ENCODE measurements around the gene BAZ2B.

The BAZ2B gene

GRCh38 chr2:159558479-159558878 lies 57.9 kb downstream of the BAZ2B start:
- Histone ChIP-seq H3K27me3 (ENCODE audit: control insufficient read depth in 1 of 2, insufficient read depth in 2 of 2, low read length in 2 of 2) (no peaks in the 10 kb centered on the region), H3K27ac (ENCODE audit: low read depth, low read length) (no peak overlapping the region), H3K9ac (ENCODE audit: low read depth in 1 of 2, low read length in 2 of 2) (no peak overlapping the region), H3K36me3 (ENCODE audit: control insufficient read depth in 1 of 2, insufficient read depth in 2 of 2, low read length in 2 of 2) (no peaks in the 10 kb centered on the region), H3K4me3 (ENCODE audit: low read depth in 1 of 2, low read length in 2 of 2) (no peak overlapping the region), H3K4me1 (ENCODE audit: control insufficient read depth in 1 of 2, insufficient read depth in 2 of 2, low read length in 2 of 2) (no peaks in the 10 kb centered on the region), H3K9me3 (ENCODE audit: control insufficient read depth in 1 of 2, low read length in 2 of 2) (no peaks in the 10 kb centered on the region)

DNA sequence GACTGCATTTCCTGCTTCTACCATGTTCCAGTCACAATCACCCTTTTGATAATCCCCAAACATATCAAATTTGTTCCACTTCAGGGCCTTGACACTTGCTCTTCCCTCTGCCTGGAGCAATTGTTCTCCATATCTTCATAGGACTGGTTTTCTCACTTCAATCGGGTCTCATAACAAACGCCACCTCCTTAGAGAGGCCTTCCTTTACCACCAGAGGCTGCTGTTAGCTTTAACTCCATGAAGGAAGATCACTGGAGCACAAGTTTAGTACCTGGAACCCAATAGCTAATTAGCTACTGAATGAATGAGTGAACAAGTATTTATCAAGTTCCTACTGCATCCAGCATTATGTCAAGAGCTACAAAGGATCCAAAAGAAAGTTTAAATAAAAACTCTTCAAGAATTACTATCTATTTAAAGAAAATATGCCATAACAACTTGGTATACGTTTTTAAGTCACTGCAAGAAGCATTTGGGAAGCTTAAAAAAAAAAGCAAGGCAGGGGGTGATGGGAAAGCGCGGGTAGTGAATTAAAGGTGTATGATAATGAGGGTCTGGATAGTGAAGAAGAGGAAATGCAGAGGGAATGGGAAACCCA lies 58.8 kb downstream of the BAZ2B start:
- Histone ChIP-seq H3K27me3 (ENCODE audit: control insufficient read depth in 1 of 2, insufficient read depth in 2 of 2, low read length in 2 of 2) (no peaks in the 10 kb centered on the region), H3K9ac (ENCODE audit: low read depth in 1 of 2, low read length in 2 of 2) (no peak overlapping the region), H3K36me3 (ENCODE audit: control insufficient read depth in 1 of 2, insufficient read depth in 2 of 2, low read length in 2 of 2) (no peaks in the 10 kb centered on the region), H3K27ac (ENCODE audit: low read depth, low read length) (no peak overlapping the region), H3K4me3 (ENCODE audit: low read depth in 1 of 2, low read length in 2 of 2) (no peak overlapping the region), H3K4me1 (ENCODE audit: control insufficient read depth in 1 of 2, insufficient read depth in 2 of 2, low read length in 2 of 2) (no peaks in the 10 kb centered on the region), H3K9me3 (ENCODE audit: control insufficient read depth in 1 of 2, low read length in 2 of 2) (no peaks in the 10 kb centered on the region)

DNA sequence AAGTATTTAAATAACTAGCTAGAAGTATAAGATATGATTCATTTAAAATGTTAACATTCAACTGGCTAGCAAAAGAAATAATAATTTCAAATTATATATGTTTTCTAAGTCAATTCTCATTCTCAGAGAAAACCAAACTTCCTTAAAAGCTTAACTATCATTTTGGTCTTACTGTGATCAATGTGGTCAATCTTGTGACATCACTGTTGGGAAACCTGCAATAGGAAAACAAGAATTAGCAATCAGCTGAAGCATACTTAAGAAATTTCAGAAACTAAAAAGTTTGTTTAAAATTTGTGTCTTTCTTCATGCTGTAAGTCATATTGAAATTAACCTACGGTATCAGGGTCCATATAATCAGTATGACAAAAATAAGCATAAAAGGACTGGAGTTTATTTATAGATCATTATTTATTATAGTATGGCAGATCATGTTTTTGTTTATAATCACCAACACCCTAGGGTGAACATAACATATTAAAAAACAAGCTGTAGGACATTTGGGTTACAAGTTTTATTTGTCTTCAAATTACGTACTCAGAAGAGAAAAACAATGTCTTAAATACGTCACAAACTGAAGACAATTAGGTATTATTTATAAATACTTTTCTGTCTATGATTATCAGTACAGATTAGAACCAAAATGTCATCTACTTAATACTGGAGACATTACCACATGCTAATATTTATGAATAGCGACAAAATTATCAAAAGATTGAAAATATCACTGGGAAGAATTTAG lies 60.5 kb downstream of the BAZ2B start:
- no peak overlapping the region for H3K27ac ChIP-seq (ENCODE audit: low read depth, low read length)
- no peak overlapping the region for H3K4me3 ChIP-seq (ENCODE audit: low read depth in 1 of 2, low read length in 2 of 2)
- no peaks in the 10 kb centered on the region for H3K9me3 ChIP-seq (ENCODE audit: control insufficient read depth in 1 of 2, low read length in 2 of 2)
- no peaks in the 10 kb centered on the region for H3K4me1 ChIP-seq (ENCODE audit: control insufficient read depth in 1 of 2, insufficient read depth in 2 of 2, low read length in 2 of 2)
- H3K9ac ChIP-seq (ENCODE audit: low read depth in 1 of 2, low read length in 2 of 2), result no peak overlapping the region
- H3K36me3 ChIP-seq (ENCODE audit: control insufficient read depth in 1 of 2, insufficient read depth in 2 of 2, low read length in 2 of 2), result no peaks in the 10 kb centered on the region
- H3K27me3 ChIP-seq (ENCODE audit: control insufficient read depth in 1 of 2, insufficient read depth in 2 of 2, low read length in 2 of 2), result no peaks in the 10 kb centered on the region

DNA sequence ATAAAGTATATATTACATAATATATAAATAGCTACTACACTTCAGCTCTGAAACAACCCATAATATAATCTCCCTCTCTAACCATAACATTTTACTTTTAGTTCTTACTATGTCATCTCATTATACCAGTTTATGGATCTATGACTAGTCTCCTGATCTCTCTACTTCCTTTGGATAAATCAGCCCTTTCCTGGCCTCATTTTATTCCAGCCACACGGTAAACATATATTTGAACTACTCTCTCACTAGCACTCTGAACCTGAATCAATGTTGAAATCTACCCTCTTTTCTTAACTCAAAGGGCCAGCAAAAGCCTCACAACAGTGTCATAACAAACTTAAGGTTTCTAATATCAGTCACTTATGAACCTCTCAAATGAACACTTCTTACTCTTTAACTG lies 62.6 kb downstream of the BAZ2B start:
- Histone ChIP-seq H3K36me3 (ENCODE audit: control insufficient read depth in 1 of 2, insufficient read depth in 2 of 2, low read length in 2 of 2) (no peaks in the 10 kb centered on the region), H3K4me3 (ENCODE audit: low read depth in 1 of 2, low read length in 2 of 2) (no peak overlapping the region), H3K27me3 (ENCODE audit: control insufficient read depth in 1 of 2, insufficient read depth in 2 of 2, low read length in 2 of 2) (no peaks in the 10 kb centered on the region), H3K4me1 (ENCODE audit: control insufficient read depth in 1 of 2, insufficient read depth in 2 of 2, low read length in 2 of 2) (no peaks in the 10 kb centered on the region), H3K9ac (ENCODE audit: low read depth in 1 of 2, low read length in 2 of 2) (no peak overlapping the region), H3K9me3 (ENCODE audit: control insufficient read depth in 1 of 2, low read length in 2 of 2) (no peaks in the 10 kb centered on the region), H3K27ac (ENCODE audit: low read depth, low read length) (no peak overlapping the region)

DNA sequence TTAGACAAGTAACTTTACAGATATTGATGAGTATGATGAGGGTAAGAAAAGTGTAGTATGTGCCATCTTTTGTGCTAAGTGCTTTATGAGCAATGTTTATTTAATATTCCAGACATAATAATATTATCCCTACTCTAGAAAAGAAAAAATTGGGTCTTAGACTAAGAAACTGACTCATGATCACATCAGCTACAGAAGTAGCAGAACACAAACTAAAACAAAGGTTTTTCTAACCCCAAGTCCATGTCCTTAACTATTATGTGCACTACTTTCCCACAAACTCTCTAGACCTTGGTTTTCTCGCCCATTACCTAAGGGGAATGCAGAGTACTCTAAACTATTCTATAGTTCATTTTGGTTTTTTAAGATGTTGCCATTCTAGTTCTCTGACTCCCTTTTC lies 64.5 kb downstream of the BAZ2B start:
- no peak overlapping the region for H3K27ac ChIP-seq (ENCODE audit: low read depth, low read length)
- H3K27me3 ChIP-seq (ENCODE audit: control insufficient read depth in 1 of 2, insufficient read depth in 2 of 2, low read length in 2 of 2), result no peaks in the 10 kb centered on the region
- no peaks in the 10 kb centered on the region for H3K9me3 ChIP-seq (ENCODE audit: control insufficient read depth in 1 of 2, low read length in 2 of 2)

DNA sequence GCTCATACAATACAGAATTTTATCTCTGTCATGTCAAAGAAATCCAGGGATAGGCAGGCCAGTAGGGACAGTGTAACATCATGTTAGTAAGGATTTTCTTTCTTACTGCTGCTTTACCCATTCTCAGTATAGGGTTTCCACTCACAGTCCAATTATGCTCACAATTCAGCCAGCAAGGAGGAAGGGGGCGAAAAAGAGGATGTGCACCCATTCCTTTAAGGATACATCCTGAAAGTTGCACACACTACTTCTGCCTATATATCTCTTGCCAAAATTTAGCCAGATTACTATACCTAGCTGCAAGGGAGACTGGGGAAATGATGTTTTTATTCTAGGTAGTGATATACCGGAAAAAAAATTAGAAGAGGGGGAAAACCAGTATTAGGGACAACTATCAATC lies 66.1 kb downstream of the BAZ2B start:
- H3K27ac ChIP-seq (ENCODE audit: low read depth, low read length), result no peak overlapping the region
- no peak overlapping the region for H3K9ac ChIP-seq (ENCODE audit: low read depth in 1 of 2, low read length in 2 of 2)
- H3K9me3 ChIP-seq (ENCODE audit: control insufficient read depth in 1 of 2, low read length in 2 of 2), result no peaks in the 10 kb centered on the region
- no peaks in the 10 kb centered on the region for H3K4me1 ChIP-seq (ENCODE audit: control insufficient read depth in 1 of 2, insufficient read depth in 2 of 2, low read length in 2 of 2)
- no peaks in the 10 kb centered on the region for H3K36me3 ChIP-seq (ENCODE audit: control insufficient read depth in 1 of 2, insufficient read depth in 2 of 2, low read length in 2 of 2)
- H3K4me3 ChIP-seq (ENCODE audit: low read depth in 1 of 2, low read length in 2 of 2), result no peak overlapping the region
- no peaks in the 10 kb centered on the region for H3K27me3 ChIP-seq (ENCODE audit: control insufficient read depth in 1 of 2, insufficient read depth in 2 of 2, low read length in 2 of 2)

More for the DNA sequence above, 64.5 kb downstream of the BAZ2B start:
- Histone ChIP-seq H3K36me3 (ENCODE audit: control insufficient read depth in 1 of 2, insufficient read depth in 2 of 2, low read length in 2 of 2) (no peaks in the 10 kb centered on the region), H3K9ac (ENCODE audit: low read depth in 1 of 2, low read length in 2 of 2) (no peak overlapping the region), H3K4me1 (ENCODE audit: control insufficient read depth in 1 of 2, insufficient read depth in 2 of 2, low read length in 2 of 2) (no peaks in the 10 kb centered on the region), H3K4me3 (ENCODE audit: low read depth in 1 of 2, low read length in 2 of 2) (no peak overlapping the region)

GRCh38 chr2:159549234-159549633 lies 67.1 kb downstream of the BAZ2B start:
- Histone ChIP-seq H3K27ac (ENCODE audit: low read depth, low read length) (no peak overlapping the region), H3K9ac (ENCODE audit: low read depth in 1 of 2, low read length in 2 of 2) (no peak overlapping the region), H3K9me3 (ENCODE audit: control insufficient read depth in 1 of 2, low read length in 2 of 2) (no peaks in the 10 kb centered on the region), H3K36me3 (ENCODE audit: control insufficient read depth in 1 of 2, insufficient read depth in 2 of 2, low read length in 2 of 2) (no peaks in the 10 kb centered on the region), H3K4me1 (ENCODE audit: control insufficient read depth in 1 of 2, insufficient read depth in 2 of 2, low read length in 2 of 2) (no peaks in the 10 kb centered on the region), H3K4me3 (ENCODE audit: low read depth in 1 of 2, low read length in 2 of 2) (no peak overlapping the region), H3K27me3 (ENCODE audit: control insufficient read depth in 1 of 2, insufficient read depth in 2 of 2, low read length in 2 of 2) (no peaks in the 10 kb centered on the region)

DNA sequence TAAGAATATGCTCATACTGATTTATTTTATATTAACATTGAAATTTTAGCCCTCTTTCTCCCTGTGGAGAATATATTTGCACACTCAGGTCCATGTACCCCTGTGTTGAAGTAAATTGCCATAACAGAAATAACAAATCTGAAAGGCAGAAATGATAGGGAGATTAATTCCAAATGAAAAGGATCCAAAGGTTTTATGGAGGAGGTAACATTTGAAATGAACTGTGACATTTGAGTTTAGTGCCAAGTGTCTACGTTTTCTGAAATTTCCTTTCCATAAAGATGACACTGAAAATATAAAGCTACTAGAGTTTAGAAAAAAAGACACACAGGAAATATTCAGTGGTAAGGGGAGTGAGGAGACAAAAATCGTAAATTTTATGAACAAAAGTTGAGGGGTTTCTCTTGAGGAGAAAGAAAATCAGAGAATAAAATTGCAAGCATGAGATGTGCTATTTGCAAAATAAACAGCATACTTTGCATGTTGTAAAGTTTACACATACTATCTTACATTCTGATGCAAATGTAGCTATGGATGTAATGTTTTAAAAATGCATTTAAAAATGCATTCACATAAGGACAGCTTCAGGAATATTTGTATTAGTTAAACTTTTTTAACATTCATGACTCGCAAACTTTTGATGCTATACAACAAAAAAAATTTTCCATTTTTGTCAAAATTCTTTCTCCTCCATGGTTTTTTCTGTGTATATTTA lies 69.5 kb downstream of the BAZ2B start:
- Histone ChIP-seq H3K9ac (ENCODE audit: low read depth in 1 of 2, low read length in 2 of 2) (no peak overlapping the region), H3K36me3 (ENCODE audit: control insufficient read depth in 1 of 2, insufficient read depth in 2 of 2, low read length in 2 of 2) (peaks cover 0 to 4% of the 10 kb centered on the region in 2 donors), H3K4me3 (ENCODE audit: low read depth in 1 of 2, low read length in 2 of 2) (no peak overlapping the region), H3K27me3 (ENCODE audit: control insufficient read depth in 1 of 2, insufficient read depth in 2 of 2, low read length in 2 of 2) (no peaks in the 10 kb centered on the region), H3K9me3 (ENCODE audit: control insufficient read depth in 1 of 2, low read length in 2 of 2) (peaks cover 6 to 9% of the 10 kb centered on the region in 2 donors), H3K4me1 (ENCODE audit: control insufficient read depth in 1 of 2, insufficient read depth in 2 of 2, low read length in 2 of 2) (no peaks in the 10 kb centered on the region), H3K27ac (ENCODE audit: low read depth, low read length) (no peak overlapping the region)

- H3K27ac ChIP-seq (ENCODE audit: low read depth, low read length), result no peak overlapping the region
- H3K27me3 ChIP-seq (ENCODE audit: control insufficient read depth in 1 of 2, insufficient read depth in 2 of 2, low read length in 2 of 2), result no peaks in the 10 kb centered on the region
- H3K9me3 ChIP-seq (ENCODE audit: control insufficient read depth in 1 of 2, low read length in 2 of 2), result peaks cover 6 to 9% of the 10 kb centered on the region in 2 donors
- no peaks in the 10 kb centered on the region for H3K4me1 ChIP-seq (ENCODE audit: control insufficient read depth in 1 of 2, insufficient read depth in 2 of 2, low read length in 2 of 2)
- H3K4me3 ChIP-seq (ENCODE audit: low read depth in 1 of 2, low read length in 2 of 2), result no peak overlapping the region
- peaks cover 0 to 4% of the 10 kb centered on the region in 2 donors for H3K36me3 ChIP-seq (ENCODE audit: control insufficient read depth in 1 of 2, insufficient read depth in 2 of 2, low read length in 2 of 2)
- no peak overlapping the region for H3K9ac ChIP-seq (ENCODE audit: low read depth in 1 of 2, low read length in 2 of 2)
Observed at GRCh38 chr2:159546039-159546438, 70.3 kb downstream of the BAZ2B start.

DNA sequence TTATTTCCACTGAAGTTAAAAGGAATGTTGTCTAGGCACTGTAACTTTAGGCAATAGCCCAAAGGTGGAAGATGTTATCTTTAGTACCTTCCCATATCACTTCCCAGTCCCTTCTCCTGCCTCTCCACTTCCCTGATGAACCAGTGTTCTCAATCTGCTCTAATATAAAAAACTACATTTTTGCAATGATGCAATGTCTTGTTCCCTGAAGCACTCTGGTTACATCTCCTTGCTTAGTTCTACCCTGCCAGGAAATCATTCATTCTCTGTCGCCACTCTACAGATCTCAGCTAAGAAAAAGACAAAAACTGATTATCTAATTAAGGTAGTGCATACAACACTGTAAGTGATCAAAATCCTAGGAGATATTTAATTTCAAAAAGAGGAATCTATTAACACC lies 71.3 kb downstream of the BAZ2B start:
- Histone ChIP-seq H3K27me3 (ENCODE audit: control insufficient read depth in 1 of 2, insufficient read depth in 2 of 2, low read length in 2 of 2) (no peaks in the 10 kb centered on the region), H3K9me3 (ENCODE audit: control insufficient read depth in 1 of 2, low read length in 2 of 2) (peaks cover 6 to 9% of the 10 kb centered on the region in 2 donors), H3K4me3 (ENCODE audit: low read depth in 1 of 2, low read length in 2 of 2) (no peak overlapping the region), H3K36me3 (ENCODE audit: control insufficient read depth in 1 of 2, insufficient read depth in 2 of 2, low read length in 2 of 2) (peaks cover 0 to 7% of the 10 kb centered on the region in 2 donors), H3K27ac (ENCODE audit: low read depth, low read length) (no peak overlapping the region), H3K9ac (ENCODE audit: low read depth in 1 of 2, low read length in 2 of 2) (no peak overlapping the region), H3K4me1 (ENCODE audit: control insufficient read depth in 1 of 2, insufficient read depth in 2 of 2, low read length in 2 of 2) (no peaks in the 10 kb centered on the region)

Measured in duodenal mucosa (tissue), 2 donors.